ENCODE data around the gene OPA1. TPM values are rescaled to one million over a fixed set of nuclear protein-coding genes. Genes with fewer than 3 reads are reported as not detected.

OPA1 gene
- total RNA-seq, 1 donor from 2014 or later: 67.2 TPM

DNA sequence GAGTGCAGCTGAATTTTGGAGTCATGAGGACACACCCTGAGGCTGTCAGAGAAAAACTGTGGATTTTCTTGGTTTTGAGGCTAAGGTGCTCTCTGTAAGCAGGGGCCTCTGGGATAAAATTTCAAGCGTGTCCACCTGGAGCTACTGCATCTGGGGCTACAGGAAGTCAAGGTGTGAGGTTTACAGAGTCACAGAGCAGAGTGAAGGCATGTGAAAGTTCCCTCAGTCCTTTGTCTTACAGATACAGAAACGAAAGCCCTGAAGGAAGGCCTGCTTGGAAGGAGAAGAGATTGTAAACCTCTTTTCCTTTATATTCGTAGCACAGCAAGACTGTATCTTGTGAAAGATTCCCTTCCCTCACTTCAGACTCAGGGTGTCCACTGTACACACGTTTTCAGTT, 138.6 kb downstream of the OPA1 start:
- DNase-seq (ENCODE audit: low spot score): no peak
- H3K9me3 Mint-ChIP-seq (ENCODE audit: unreplicated experiment): no peaks in the 10 kb centered on the region
- TF ChIP-seq, protein P1, sequence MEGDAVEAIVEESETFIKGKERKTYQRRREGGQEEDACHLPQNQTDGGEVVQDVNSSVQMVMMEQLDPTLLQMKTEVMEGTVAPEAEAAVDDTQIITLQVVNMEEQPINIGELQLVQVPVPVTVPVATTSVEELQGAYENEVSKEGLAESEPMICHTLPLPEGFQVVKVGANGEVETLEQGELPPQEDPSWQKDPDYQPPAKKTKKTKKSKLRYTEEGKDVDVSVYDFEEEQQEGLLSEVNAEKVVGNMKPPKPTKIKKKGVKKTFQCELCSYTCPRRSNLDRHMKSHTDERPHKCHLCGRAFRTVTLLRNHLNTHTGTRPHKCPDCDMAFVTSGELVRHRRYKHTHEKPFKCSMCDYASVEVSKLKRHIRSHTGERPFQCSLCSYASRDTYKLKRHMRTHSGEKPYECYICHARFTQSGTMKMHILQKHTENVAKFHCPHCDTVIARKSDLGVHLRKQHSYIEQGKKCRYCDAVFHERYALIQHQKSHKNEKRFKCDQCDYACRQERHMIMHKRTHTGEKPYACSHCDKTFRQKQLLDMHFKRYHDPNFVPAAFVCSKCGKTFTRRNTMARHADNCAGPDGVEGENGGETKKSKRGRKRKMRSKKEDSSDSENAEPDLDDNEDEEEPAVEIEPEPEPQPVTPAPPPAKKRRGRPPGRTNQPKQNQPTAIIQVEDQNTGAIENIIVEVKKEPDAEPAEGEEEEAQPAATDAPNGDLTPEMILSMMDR (IDR thresholded peaks at IDR 0.05; ENCODE audit: unreplicated experiment): no peak
- no peaks in the 10 kb centered on the region for H3K4me1 Mint-ChIP-seq (ENCODE audit: unreplicated experiment)
- no peak overlapping the region for H3K27ac Mint-ChIP-seq (ENCODE audit: unreplicated experiment)
- peaks cover 4% of the 10 kb centered on the region for H3K27me3 Mint-ChIP-seq (ENCODE audit: unreplicated experiment)
- no peak overlapping the region for H3K4me3 Mint-ChIP-seq (ENCODE audit: unreplicated experiment)
- H3K36me3 Mint-ChIP-seq (ENCODE audit: low read depth, unreplicated experiment): no peaks in the 10 kb centered on the region

DNA sequence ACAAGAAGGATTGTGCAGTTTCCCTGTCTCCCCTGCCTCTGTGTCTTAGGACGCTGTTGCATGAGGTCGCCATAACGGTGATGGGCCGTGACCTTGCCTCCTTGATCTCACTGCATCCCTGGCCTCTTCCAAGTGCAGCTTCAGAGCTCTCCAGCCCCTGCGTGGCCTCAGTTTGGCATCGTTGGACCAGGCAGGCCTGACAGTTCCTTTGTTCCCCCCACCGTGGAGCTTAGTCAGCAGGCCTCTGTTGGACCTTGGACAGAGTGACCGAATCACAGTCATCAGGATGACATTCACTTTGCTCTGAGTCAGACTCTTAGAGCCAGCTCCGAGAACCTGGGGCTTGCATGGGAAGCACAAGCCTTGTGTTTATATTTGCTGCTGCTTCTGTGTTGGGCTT, 139.4 kb downstream of the OPA1 start:
- DNase-seq (ENCODE audit: low spot score): no peak
- no peak overlapping the region for H3K27ac Mint-ChIP-seq (ENCODE audit: unreplicated experiment)

DNA sequence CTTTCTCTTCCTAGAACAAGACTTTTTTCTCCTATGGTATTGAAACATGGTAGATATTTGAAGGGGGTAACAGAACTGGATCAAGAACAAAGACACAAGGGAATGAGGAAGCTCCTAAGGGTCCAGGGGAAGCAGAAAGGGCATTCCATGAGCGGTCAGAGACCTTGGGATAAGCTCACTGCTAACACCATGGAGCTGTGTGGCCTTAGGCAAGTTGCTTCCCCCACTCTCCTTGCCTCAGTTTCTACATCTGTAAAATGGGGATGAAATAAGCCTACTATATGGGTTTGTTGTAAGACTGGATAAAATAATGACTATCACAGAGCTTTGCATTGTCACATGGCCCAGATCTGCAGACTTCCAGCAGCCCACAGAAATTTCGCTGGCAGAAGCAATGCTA, 139.8 kb downstream of the OPA1 start:
- no peaks in the 10 kb centered on the region for H3K4me1 Mint-ChIP-seq (ENCODE audit: unreplicated experiment)
- no peak overlapping the region for H3K4me3 Mint-ChIP-seq (ENCODE audit: unreplicated experiment)
- H3K27ac Mint-ChIP-seq (ENCODE audit: unreplicated experiment): no peak overlapping the region
- peaks cover 4% of the 10 kb centered on the region for H3K27me3 Mint-ChIP-seq (ENCODE audit: unreplicated experiment)
- H3K36me3 Mint-ChIP-seq (ENCODE audit: low read depth, unreplicated experiment): no peaks in the 10 kb centered on the region
- no peaks in the 10 kb centered on the region for H3K9me3 Mint-ChIP-seq (ENCODE audit: unreplicated experiment)
- TF ChIP-seq, protein P1 (IDR thresholded peaks at IDR 0.05; ENCODE audit: unreplicated experiment): no peak
- no peak for DNase-seq (ENCODE audit: low spot score)

More for the DNA sequence above, 139.4 kb downstream of the OPA1 start:
- H3K27me3 Mint-ChIP-seq (ENCODE audit: unreplicated experiment): peaks cover 4% of the 10 kb centered on the region
- no peaks in the 10 kb centered on the region for H3K4me1 Mint-ChIP-seq (ENCODE audit: unreplicated experiment)
- H3K36me3 Mint-ChIP-seq (ENCODE audit: low read depth, unreplicated experiment): no peaks in the 10 kb centered on the region
- H3K4me3 Mint-ChIP-seq (ENCODE audit: unreplicated experiment): no peak overlapping the region
- no peaks in the 10 kb centered on the region for H3K9me3 Mint-ChIP-seq (ENCODE audit: unreplicated experiment)
- TF ChIP-seq, protein P1 (IDR thresholded peaks at IDR 0.05; ENCODE audit: unreplicated experiment): no peak

DNA sequence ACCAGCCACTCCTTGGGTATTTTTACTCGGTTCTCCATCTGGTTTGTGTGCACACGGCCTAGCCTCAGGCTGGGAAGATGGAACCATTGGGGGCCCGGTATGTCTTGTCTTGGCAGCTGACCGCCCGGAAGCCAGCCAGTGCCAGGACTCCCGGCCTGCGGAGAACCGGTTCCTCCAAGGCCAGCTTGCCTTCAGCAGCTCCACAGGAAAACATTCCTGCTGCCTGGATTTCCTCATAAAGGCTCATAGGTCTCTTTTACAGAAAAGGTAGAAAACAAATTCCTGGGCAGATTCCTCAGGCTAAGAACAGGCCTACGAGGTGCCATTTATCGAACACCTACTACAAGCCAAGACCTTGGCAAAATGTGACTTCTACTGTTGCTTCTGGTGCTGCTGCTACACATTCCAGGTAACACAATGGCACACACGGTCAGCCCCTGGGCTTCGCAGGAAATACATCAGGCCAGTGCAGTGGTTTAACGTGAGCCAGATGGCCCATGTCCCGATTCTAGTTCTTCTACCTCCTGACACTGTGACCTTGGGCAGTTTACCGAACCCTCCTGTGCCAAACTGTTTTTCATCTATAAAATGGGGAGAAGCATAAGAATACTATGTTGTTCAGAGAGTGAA, 141.8 kb downstream of the OPA1 start:
- no peak overlapping the region for H3K27ac Mint-ChIP-seq (ENCODE audit: unreplicated experiment)
- TF ChIP-seq, protein P1 (IDR thresholded peaks at IDR 0.05; ENCODE audit: unreplicated experiment): no peak
- H3K4me1 Mint-ChIP-seq (ENCODE audit: unreplicated experiment): no peaks in the 10 kb centered on the region
- H3K4me3 Mint-ChIP-seq (ENCODE audit: unreplicated experiment): no peak overlapping the region
- H3K9me3 Mint-ChIP-seq (ENCODE audit: unreplicated experiment): no peaks in the 10 kb centered on the region
- H3K27me3 Mint-ChIP-seq (ENCODE audit: unreplicated experiment): peaks cover 6% of the 10 kb centered on the region
- no peak for DNase-seq (ENCODE audit: low spot score)
- H3K36me3 Mint-ChIP-seq (ENCODE audit: low read depth, unreplicated experiment): no peaks in the 10 kb centered on the region

DNA sequence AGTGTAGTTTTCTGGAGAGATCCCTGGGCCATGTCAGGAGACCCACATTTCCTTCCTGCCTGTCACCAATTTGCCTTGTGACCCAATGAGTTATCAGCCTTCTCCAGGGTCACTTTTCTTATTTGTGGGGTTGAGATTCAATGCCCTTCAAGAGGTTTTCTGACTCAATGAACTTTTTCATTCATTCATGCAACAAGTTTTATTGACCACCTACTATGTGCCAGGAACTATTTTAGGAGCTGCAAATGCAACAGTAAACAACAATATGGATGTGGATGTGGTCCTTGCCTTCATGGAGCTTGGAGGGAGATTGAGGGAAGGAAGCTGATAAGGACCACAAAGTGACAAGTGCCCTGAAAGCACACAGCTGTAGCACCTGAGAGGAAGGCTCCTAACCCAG, 142.8 kb downstream of the OPA1 start:
- no peak overlapping the region for H3K27ac Mint-ChIP-seq (ENCODE audit: unreplicated experiment)
- DNase-seq (ENCODE audit: low spot score): no peak
- no peak overlapping the region for H3K4me3 Mint-ChIP-seq (ENCODE audit: unreplicated experiment)
- peaks cover 6% of the 10 kb centered on the region for H3K27me3 Mint-ChIP-seq (ENCODE audit: unreplicated experiment)
- no peaks in the 10 kb centered on the region for H3K4me1 Mint-ChIP-seq (ENCODE audit: unreplicated experiment)
- H3K9me3 Mint-ChIP-seq (ENCODE audit: unreplicated experiment): no peaks in the 10 kb centered on the region
- TF ChIP-seq, protein P1 (IDR thresholded peaks at IDR 0.05; ENCODE audit: unreplicated experiment): no peak
- no peaks in the 10 kb centered on the region for H3K36me3 Mint-ChIP-seq (ENCODE audit: low read depth, unreplicated experiment)
